Upper lobe of right lung (tissue), 1 donor: ENCODE results near the gene DIP2C. TPM values are rescaled to one million over a fixed set of nuclear protein-coding genes. Genes with fewer than 3 reads are reported as not detected.
"Not testable (repeated sequence)": the region's sequence is repeated elsewhere in the genome, so short reads cannot be mapped to it uniquely, and the experiment has no call there.

Experiments used
- ATAC-seq: fragments of 200-7000 bp; cut with Tn5 transposase; one replicate; pipeline ENCODE4 v1.9.1; 2020; ENCODE audit warnings: mild to moderate bottlenecking, moderate library complexity
- DNase-seq: peaks from one replicate; pipeline ENCODE4 v3.0.0-alpha.2; 2020
- H3K27ac ChIP-seq: fragments of 200-600 bp; one replicate; pipeline ENCODE4 v1.8.0; 2022
- H3K27me3 ChIP-seq: fragments of 200-600 bp; one replicate; pipeline ENCODE4 v1.8.0; 2022; ENCODE audit warnings: mild to moderate bottlenecking
- H3K36me3 ChIP-seq: fragments of 200-600 bp; one replicate; pipeline ENCODE4 v1.8.0; 2022
- H3K4me1 ChIP-seq: fragments of 200-600 bp; one replicate; pipeline ENCODE4 v1.8.0; 2022
- H3K4me3 ChIP-seq: fragments of 200-600 bp; one replicate; pipeline ENCODE4 v1.8.0; 2022; ENCODE audit warnings: mild to moderate bottlenecking
- H3K9me3 ChIP-seq: fragments of 200-600 bp; one replicate; pipeline ENCODE4 v1.8.0; 2022
- intact Hi-C: fragments of 100-400 bp; cut with DNase I; formaldehyde crosslinking; loops from one replicate; pipeline ENCODE4 v1.11.0; 2022
- total RNA-seq: library from RNA; stranded (reverse); fragmentation: NEBNext Ultra II Directional; extraction: Animal tissue kit (Norgen Biotek cat#: 25700); gene quantifications from one replicate; pipeline ENCODE4 v1.2.1, GENCODE V29; 2021
- TF ChIP-seq, protein P1 (sequence below): fragments of 200-600 bp; IDR thresholded peaks from one replicate; pipeline ENCODE4 v1.8.0; 2022; ENCODE audit warnings: antibody characterized with exemption
- donor health status: DM: no; HTN: yes; CAD: no; lungs with severe emphysema.

The DIP2C gene
- total RNA-seq, 1 donor from 2014 or later = 17.3 TPM

DNA sequence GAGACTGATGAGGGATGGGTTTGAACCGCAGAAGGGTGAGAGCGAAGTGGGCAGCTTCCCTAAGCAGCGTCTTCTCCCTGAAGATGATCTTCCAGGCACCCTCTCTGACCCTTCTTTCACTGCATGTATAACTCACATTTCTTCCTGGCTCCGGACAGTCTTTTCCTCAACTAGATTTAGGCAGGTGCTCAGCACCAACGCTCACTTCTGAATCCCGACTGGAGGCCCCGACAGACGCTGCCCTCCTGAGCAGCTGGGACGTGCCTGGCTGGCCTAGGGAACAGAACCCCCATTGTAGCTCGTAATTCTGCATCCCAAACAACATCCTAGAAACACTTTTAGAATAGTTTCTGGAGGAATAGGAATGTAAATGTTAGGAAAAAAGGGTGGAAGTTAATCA lies 206.6 kb downstream of the DIP2C start:
- Histone ChIP-seq H3K36me3 (no peaks in the 10 kb centered on the region), H3K9me3 (no peaks in the 10 kb centered on the region), H3K4me3 (no peak overlapping the region), H3K27me3 (no peaks in the 10 kb centered on the region), H3K27ac (no peak overlapping the region), H3K4me1 (no peaks in the 10 kb centered on the region)
- peak; percentile 30 for DNase-seq
- TF ChIP-seq, protein P1, sequence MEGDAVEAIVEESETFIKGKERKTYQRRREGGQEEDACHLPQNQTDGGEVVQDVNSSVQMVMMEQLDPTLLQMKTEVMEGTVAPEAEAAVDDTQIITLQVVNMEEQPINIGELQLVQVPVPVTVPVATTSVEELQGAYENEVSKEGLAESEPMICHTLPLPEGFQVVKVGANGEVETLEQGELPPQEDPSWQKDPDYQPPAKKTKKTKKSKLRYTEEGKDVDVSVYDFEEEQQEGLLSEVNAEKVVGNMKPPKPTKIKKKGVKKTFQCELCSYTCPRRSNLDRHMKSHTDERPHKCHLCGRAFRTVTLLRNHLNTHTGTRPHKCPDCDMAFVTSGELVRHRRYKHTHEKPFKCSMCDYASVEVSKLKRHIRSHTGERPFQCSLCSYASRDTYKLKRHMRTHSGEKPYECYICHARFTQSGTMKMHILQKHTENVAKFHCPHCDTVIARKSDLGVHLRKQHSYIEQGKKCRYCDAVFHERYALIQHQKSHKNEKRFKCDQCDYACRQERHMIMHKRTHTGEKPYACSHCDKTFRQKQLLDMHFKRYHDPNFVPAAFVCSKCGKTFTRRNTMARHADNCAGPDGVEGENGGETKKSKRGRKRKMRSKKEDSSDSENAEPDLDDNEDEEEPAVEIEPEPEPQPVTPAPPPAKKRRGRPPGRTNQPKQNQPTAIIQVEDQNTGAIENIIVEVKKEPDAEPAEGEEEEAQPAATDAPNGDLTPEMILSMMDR = no peak
- ATAC-seq = no peak
- intact Hi-C loops = no loop called here

DNA sequence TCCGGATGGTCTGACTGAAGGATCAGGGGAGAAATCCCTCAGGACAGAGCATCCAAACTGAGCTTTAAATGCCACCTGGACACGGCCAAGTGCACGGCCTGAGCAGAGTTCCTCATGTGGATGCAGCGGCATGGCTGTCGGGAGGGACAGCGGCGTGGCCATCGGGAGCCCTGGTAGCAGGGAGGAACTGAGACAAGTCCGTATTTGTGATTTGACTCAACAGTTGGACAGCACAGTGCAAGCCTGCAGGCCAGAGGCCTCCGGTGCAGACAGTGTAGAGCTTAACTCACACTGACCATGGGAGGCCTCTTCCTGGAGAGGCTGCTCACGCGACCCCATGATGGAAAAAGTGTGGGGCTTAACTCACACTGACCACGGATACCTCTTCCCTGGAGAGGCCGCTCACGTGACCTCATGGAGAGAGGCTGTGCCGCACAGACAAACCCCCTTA lies 207.4 kb downstream of the DIP2C start:
- no peak for ATAC-seq
- Histone ChIP-seq H3K4me3 (no peak overlapping the region), H3K4me1 (no peaks in the 10 kb centered on the region), H3K36me3 (no peaks in the 10 kb centered on the region), H3K27ac (no peak overlapping the region), H3K9me3 (no peaks in the 10 kb centered on the region), H3K27me3 (no peaks in the 10 kb centered on the region)
- peak; percentile 56 for DNase-seq
- TF ChIP-seq, protein P1 = no peak
- intact Hi-C loops = no loop called here

DNA sequence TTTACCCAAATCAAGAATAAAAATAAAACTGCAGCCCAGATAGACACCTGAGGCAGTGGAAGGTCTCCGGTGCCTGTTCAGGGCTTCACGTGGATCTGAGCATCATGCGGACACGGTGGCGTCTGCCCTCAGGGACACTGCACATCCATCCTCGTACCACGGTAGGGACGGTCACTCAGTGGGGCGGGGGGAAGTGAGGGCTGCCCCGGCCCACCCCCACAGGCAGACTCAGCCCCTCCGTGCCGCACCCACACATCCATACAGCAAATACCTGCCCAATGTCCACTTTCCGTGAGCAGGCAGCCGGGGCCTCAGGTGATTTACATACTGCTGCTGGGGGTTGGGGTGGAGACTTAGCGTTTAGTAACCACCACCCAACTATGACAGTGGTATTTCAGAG lies 207.8 kb downstream of the DIP2C start:
- H3K36me3 ChIP-seq = no peaks in the 10 kb centered on the region
- TF ChIP-seq, protein P1 = no peak
- no peaks in the 10 kb centered on the region for H3K4me1 ChIP-seq
- H3K27ac ChIP-seq = no peak overlapping the region
- peak; percentile 58 for DNase-seq
- H3K4me3 ChIP-seq = no peak overlapping the region
- no peak for ATAC-seq
- intact Hi-C loops = no loop called here
- no peaks in the 10 kb centered on the region for H3K27me3 ChIP-seq
- no peaks in the 10 kb centered on the region for H3K9me3 ChIP-seq

DNA sequence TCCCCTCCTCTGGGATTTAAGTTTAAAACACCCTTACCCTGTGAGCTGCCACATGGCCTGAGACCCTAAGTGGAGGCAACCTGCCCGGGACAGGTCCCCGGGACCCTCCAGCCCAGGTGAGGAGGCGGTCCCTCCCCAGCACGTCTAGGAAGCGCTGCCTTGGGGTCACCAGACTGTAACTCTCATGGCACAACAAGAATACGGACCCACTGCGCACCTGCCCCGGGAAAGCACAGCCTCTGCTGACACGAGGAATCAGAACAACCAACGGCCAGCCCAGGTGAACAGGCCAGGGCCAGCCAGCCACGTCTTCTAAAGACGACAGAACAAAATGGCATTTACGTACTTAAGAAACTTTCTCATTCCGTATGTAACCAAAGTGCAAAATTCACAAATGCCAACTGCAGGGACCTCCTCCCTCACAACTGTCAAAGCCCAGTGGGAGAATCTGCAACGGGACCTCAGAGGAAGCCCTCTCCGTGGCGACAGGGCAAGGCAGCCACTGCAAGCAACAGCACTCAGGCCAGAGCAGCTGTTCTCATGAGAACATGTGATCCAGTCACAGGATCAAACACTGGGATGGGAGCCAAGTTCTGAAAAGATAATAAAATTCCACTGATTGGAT lies 208.4 kb downstream of the DIP2C start:
- H3K4me1 ChIP-seq = no peaks in the 10 kb centered on the region
- no peak overlapping the region for H3K27ac ChIP-seq
- no peak overlapping the region for H3K4me3 ChIP-seq
- TF ChIP-seq, protein P1 = no peak
- DNase-seq (peak; percentile 47), ATAC-seq (no peak)
- H3K36me3 ChIP-seq = no peaks in the 10 kb centered on the region
- intact Hi-C loops = no loop called here
- H3K9me3 ChIP-seq = no peaks in the 10 kb centered on the region
- no peaks in the 10 kb centered on the region for H3K27me3 ChIP-seq

DNA sequence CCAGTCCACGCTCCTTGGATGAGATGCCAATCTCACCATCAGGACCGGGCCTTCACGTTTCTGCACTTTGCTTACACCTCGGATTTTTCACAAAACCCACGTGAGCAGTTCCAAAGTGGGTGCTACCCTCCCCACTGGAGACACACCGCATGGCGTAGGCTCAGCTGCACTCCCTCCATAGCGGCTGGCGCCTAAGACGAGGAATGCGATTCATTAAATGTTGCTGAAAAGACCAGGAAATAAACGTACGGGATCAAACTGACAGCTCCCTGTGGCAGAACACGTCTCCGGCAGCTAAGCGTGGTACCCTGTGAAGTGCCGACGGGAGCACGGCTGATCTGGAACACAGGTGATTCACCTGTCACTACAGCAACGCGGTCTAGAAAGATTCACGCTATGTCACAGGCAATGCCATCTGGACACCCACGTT lies 209.0 kb downstream of the DIP2C start:
- TF ChIP-seq, protein P1 = no peak
- DNase-seq (peak; percentile 45), ATAC-seq (no peak)
- Histone ChIP-seq H3K4me1 (no peaks in the 10 kb centered on the region), H3K9me3 (no peaks in the 10 kb centered on the region), H3K4me3 (no peak overlapping the region), H3K27ac (no peak overlapping the region), H3K36me3 (no peaks in the 10 kb centered on the region), H3K27me3 (no peaks in the 10 kb centered on the region)
- intact Hi-C loops = no loop called here

DNA sequence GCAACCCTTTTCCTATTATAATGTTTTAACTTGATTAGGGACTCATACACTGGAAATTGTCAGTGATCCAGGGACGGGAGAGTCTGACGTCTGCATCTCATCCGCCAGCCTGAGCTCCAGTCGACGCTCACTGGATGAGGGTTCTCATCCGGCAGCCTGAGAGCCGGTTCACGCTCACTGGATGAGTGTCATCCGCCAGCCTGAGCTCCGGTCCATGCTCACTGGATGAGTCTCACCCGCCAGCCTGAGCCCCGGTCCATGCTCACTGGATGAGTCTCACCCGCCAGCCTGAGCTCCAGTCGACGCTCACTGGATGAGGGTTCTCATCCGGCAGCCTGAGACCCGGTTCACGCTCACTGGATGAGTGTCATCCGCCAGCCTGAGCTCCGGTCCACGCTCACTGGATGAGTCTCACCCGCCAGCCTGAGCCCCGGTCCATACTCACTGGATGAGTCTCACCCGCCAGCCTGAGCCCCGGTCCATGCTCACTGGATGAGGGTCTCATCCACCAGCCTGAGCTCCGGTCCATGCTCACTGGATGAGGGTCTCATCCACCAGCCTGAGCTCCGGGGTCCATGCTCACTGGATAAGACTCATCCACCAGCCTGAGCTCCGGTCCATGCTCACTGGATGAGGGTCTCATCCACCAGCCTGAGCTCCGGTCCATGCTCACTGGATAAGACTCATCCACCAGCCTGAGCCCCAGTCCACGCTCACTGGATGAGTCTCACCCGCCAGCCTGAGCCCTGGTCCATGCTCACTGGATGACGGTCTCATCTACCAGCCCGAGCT lies 209.6 kb downstream of the DIP2C start:
- H3K9me3 ChIP-seq, H3K4me1 ChIP-seq, intact Hi-C loops, ATAC-seq, H3K27me3 ChIP-seq, H3K36me3 ChIP-seq, H3K4me3 ChIP-seq, H3K27ac ChIP-seq: not testable (repeated sequence)
- peak; percentile 50 for DNase-seq
